Measurements from ENCODE around the gene ATAD1. TPM values are rescaled to one million over a fixed set of nuclear protein-coding genes. Genes with fewer than 3 reads are reported as not detected.

The ATAD1 gene
- total and polyA plus RNA-seq, 9 of the 15 experiments (the other 6 are each of a cell fraction or from before 2014, with no cell fraction given), result 11.3 to 33.8 (median 27.3) TPM

GRCh38 chr10:87739703-87740102 lies 78.3 kb downstream of the ATAD1 start:
- H2AFZ ChIP-seq (ENCODE audit: low read depth, low read length), result no peak overlapping the region
- H3K79me2 ChIP-seq (ENCODE audit: control insufficient read depth, insufficient read depth, low read length), result no peaks in the 10 kb centered on the region

More at GRCh38 chr10:87739703-87740102, 78.3 kb downstream of the ATAD1 start:
- H3K27ac ChIP-seq (ENCODE audit: extremely low read depth, low read depth, low read length), result no peak overlapping the region
- CTCF ChIA-PET (ENCODE audit: low intra/inter-chr PET ratio), result no interaction called here
- peaks cover 0 to 2% of the 10 kb centered on the region in 2 experiments; a peak in 3 of 5 replicates for H3K27me3 ChIP-seq (ENCODE audit: control insufficient read depth in 2 of 2, insufficient read depth in 2 of 2, low read length in 2 of 2)
- H3K36me3 ChIP-seq (ENCODE audit: control insufficient read depth, insufficient read depth, low read length), result no peaks in the 10 kb centered on the region
- BruUV-seq (replicated peaks), result no TSS peak
- WGBS (ENCODE audit: insufficient coverage, low coverage, missing lambda C conversion rate), result 0% methylated on average over 4 of the region's 4 CpGs
- TF ChIP-seq PRMT5 (CRISPR knock-in tag; IDR thresholded peaks at IDR 0.05), result no peak
- TF ChIP-seq, protein P1, sequence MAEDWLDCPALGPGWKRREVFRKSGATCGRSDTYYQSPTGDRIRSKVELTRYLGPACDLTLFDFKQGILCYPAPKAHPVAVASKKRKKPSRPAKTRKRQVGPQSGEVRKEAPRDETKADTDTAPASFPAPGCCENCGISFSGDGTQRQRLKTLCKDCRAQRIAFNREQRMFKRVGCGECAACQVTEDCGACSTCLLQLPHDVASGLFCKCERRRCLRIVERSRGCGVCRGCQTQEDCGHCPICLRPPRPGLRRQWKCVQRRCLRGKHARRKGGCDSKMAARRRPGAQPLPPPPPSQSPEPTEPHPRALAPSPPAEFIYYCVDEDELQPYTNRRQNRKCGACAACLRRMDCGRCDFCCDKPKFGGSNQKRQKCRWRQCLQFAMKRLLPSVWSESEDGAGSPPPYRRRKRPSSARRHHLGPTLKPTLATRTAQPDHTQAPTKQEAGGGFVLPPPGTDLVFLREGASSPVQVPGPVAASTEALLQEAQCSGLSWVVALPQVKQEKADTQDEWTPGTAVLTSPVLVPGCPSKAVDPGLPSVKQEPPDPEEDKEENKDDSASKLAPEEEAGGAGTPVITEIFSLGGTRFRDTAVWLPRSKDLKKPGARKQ (CRISPR knock-in tag; IDR thresholded peaks at IDR 0.05), result no peak
- no peak for TF ChIP-seq FOXJ2 (tag; IDR thresholded peaks at IDR 0.05)
- TF ChIP-seq NFRKB (IDR thresholded peaks at IDR 0.05; ENCODE audit: low read depth), result no peak
- no peak for TF ChIP-seq HNRNPUL1 (IDR thresholded peaks at IDR 0.05; ENCODE audit: low read length)
- no peak for TF ChIP-seq MTA1 (IDR thresholded peaks at IDR 0.05; ENCODE audit: borderline replicate concordance)
- no peak for TF ChIP-seq POU5F1 (IDR thresholded peaks at IDR 0.05; ENCODE audit: borderline replicate concordance, low read depth, low read length, partially characterized antibody)
- no peak for TF ChIP-seq EP300 (IDR thresholded peaks at IDR 0.05; ENCODE audit: low read length)
- TF ChIP-seq TEAD2 (tag; IDR thresholded peaks at IDR 0.05), result no peak
- no peak overlapping the region for H3K4me2 ChIP-seq (ENCODE audit: insufficient read depth, low read length)
- no peak for FAIRE-seq
- no peaks in the 10 kb centered on the region for H4K20me1 ChIP-seq (replicated peaks; ENCODE audit: control insufficient read depth, insufficient read depth, low read length)
- H3K9me1 ChIP-seq (ENCODE audit: control insufficient read depth, insufficient read depth, low read length), result no peaks in the 10 kb centered on the region
- no peaks in the 10 kb centered on the region for H3K9me3 ChIP-seq (replicated peaks; ENCODE audit: control insufficient read depth, insufficient read depth, low read depth, low read length)
- intact Hi-C loops (cut with micrococcal nuclease), result loop anchor here (10.0 kb wide), 1 partner anchor 205 kb away; no protein-coding TSS in a partner anchor
- ATAC-seq, result no peak
- no peak for DNase-seq (ENCODE audit: extremely low read depth in 1 of 4, low spot score in 3 of 4)
- no peaks in the 10 kb centered on the region; a peak in 1 of 5 replicates for H3K4me1 ChIP-seq (replicated peaks in 1 of 2; ENCODE audit: control insufficient read depth in 2 of 2, insufficient read depth in 2 of 2, low read length in 2 of 2)
- H3K4me3 ChIP-seq, result no peak overlapping the region
- POLR2A ChIA-PET, result no interaction called here
- in situ Hi-C loops (cut with MboI), result no loop called here
- no peak overlapping the region for H3K9ac ChIP-seq (ENCODE audit: insufficient read depth in 1 of 2, low read depth in 2 of 2, low read length in 2 of 2)
